Caco-2 (cell line): Measurements from ENCODE around the gene PCDHGB1. TPM values are rescaled to one million over a fixed set of nuclear protein-coding genes. Genes with fewer than 3 reads are reported as not detected.
"Not testable (repeated sequence)": the region's sequence is repeated elsewhere in the genome, so short reads cannot be mapped to it uniquely, and the experiment has no call there.

ENCODE experiments used
- BruUV-seq: library from RNA; stranded (reverse); fragments of 400-500 nt; replicated peaks from 2 replicates; lab custom pipeline; 2021; lab: Mats Ljungman, UMichigan
- CTCF ChIA-PET: fragments of 300-600 bp; sonication (Branson Sonifier 250); formaldehyde crosslinking; loops from one replicate; lab custom pipeline; 2022; ENCODE audit warnings: antibody characterized with exemption; lab: Charles Lee
- POLR2A ChIA-PET: fragments of 300-600 bp; sonication (Branson Sonifier 250); formaldehyde crosslinking; loops from one replicate; lab custom pipeline; 2022; ENCODE audit warnings: antibody characterized with exemption; lab: Charles Lee
- DNase-seq, 2 experiments: peaks; one replicate each; pipeline versions ENCODE4 v3.0.0 to v3.0.0-alpha.2; 2020 to 2022
- H3K27me3 ChIP-seq: replicated peaks from 2 replicates; pipeline ENCODE4 v1.6.0; 2011; ENCODE audit warnings: low read length; ENCODE audit not compliant: control insufficient read depth, insufficient read depth
- H3K36me3 ChIP-seq: 2 replicates; pipeline ENCODE4 v1.5.1; 2011; ENCODE audit warnings: low read length; ENCODE audit not compliant: control insufficient read depth, insufficient read depth
- H3K4me1 ChIP-seq: fragments of 250-450 bp; sonication (Bioruptor Pico); 2 replicates; pipeline ENCODE4 v1.5.1; 2020; ENCODE audit warnings: mild to moderate bottlenecking
- H3K4me3 ChIP-seq: 2 replicates; pipeline ENCODE4 v1.5.1; 2011; ENCODE audit warnings: low read depth, mild to moderate bottlenecking, control low read depth, low read length
- H3K9me3 ChIP-seq: fragments of 250-450 bp; sonication (Bioruptor Pico); 2 replicates; pipeline ENCODE4 v1.5.1; 2020; ENCODE audit warnings: mild to moderate bottlenecking, moderate library complexity
- H3K27ac Mint-ChIP-seq: one replicate; pipeline ENCODE4 v1.8.0; 2022; ENCODE audit warnings: mixed read lengths; ENCODE audit not compliant: unreplicated experiment
- H3K27me3 Mint-ChIP-seq: one replicate; pipeline ENCODE4 v1.8.0; 2022; ENCODE audit warnings: mixed read lengths; ENCODE audit not compliant: insufficient read depth, unreplicated experiment
- H3K36me3 Mint-ChIP-seq: one replicate; pipeline ENCODE4 v1.8.0; 2022; ENCODE audit warnings: mild to moderate bottlenecking, mixed read lengths; ENCODE audit not compliant: insufficient read depth, unreplicated experiment
- H3K4me1 Mint-ChIP-seq: one replicate; pipeline ENCODE4 v1.8.0; 2022; ENCODE audit warnings: low read depth, mixed read lengths; ENCODE audit not compliant: unreplicated experiment
- H3K4me3 Mint-ChIP-seq: one replicate; pipeline ENCODE4 v1.8.0; 2022; ENCODE audit warnings: mild to moderate bottlenecking, moderate library complexity, mixed read lengths; ENCODE audit not compliant: unreplicated experiment
- H3K9me3 Mint-ChIP-seq: one replicate; pipeline ENCODE4 v1.8.0; 2022; ENCODE audit warnings: mixed read lengths; ENCODE audit not compliant: unreplicated experiment
- CTCF ChIP-seq, 2 experiments: fragments of 200-600 bp in 1 of 2; IDR thresholded peaks; 1 replicate in 1 of 2; 2 replicates in 1 of 2; pipeline versions ENCODE4 v1.5.1 to v1.8.0; 2011 to 2022; ENCODE audit warnings: antibody characterized with exemption in 1 of 2, control low read depth in 1 of 2, inconsistent platforms in 1 of 2, low read depth in 1 of 2, low read length in 1 of 2, mild to moderate bottlenecking in 1 of 2, moderate library complexity in 1 of 2; ENCODE audit not compliant: insufficient read depth in 1 of 2, severe bottlenecking in 1 of 2, unreplicated experiment in 1 of 2
- intact Hi-C: fragments of 100-400 bp; cut with micrococcal nuclease; formaldehyde crosslinking; loops from one replicate; pipeline ENCODE4 v1.10.0; 2022; ENCODE audit not compliant: unreplicated experiment
- total RNA-seq: library from RNA; stranded (reverse); gene quantifications from 2 replicates; pipeline ENCODE4 v1.2.3, GENCODE V29; 2022

The PCDHGB1 gene
- total RNA-seq, 1 experiment from 2014 or later: 0.66 TPM

DNA sequence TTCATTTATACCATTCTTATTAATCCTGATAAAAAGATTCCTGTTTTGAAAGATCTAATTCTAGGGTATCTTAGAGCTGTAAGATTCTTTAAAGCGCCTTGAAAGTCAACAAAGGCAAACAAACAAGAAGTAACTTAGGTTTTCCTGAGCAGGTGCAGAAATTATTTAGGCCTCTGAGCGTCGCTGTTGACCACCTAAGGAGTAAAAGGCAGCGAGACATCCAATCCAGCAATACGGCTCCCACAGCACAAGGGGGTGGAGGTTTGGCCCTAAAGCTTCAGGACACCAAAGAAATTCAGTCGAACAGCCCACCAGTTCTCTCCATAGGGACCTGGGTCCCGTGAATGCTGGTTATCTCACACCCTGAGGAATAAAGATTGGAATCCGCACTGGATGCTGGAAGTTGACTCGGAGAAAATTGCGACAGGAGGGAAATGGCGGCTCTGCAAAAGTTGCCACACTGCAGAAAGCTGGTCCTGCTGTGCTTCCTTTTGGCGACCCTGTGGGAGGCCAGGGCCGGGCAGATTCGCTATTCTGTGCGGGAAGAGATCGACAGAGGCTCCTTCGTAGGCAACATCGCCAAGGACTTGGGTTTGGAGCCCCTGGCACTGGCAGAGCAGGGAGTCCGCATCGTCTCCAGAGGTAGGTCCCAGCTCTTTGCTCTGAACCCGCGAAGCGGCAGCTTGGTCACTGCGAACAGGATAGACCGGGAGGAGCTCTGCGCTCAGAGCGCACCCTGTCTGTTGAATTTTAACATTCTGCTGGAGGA, 11.2 kb upstream of the PCDHGB1 start, which contains the start of gene PCDHGA2:
Gene PCDHGA2, plus strand, starts transcription at position 223 of the 769 bp plus-strand sequence.
- no TSS peak for BruUV-seq
- Mint-ChIP-seq H3K27me3 (no peaks in the 10 kb centered on the region), H3K4me3 (no peak within 1 kb of the TSS), H3K27ac (no peak within 1 kb of the TSS), H3K9me3 (peaks cover 24% of the 10 kb centered on the region), H3K36me3 (no peaks in the 10 kb centered on the region), H3K4me1 (no peaks in the 10 kb centered on the region)
- Histone ChIP-seq H3K9me3 (peaks cover 3% of the 10 kb centered on the region; the same call in 1 of the 2 replicates), H3K27me3 (no peaks in the 10 kb centered on the region), H3K36me3 (no peaks in the 10 kb centered on the region), H3K4me1 (no peaks in the 10 kb centered on the region), H3K4me3 (no peak within 1 kb of the TSS)
- POLR2A ChIA-PET: no interaction called here
- intact Hi-C loops: no loop called here
- TF ChIP-seq CTCF (IDR thresholded peaks at IDR 0.05; ENCODE audit: insufficient read depth in 1 of 2, low read depth in 1 of 2, low read length in 1 of 2, severe bottlenecking in 1 of 2, unreplicated experiment in 1 of 2): peak in 1 of 2 experiments; percentile 13
- CTCF ChIA-PET: interaction anchor here (0.8 kb wide), 1 partner anchor 11 kb away, joined by 3 read pairs; the partner anchor contains the start of gene PCDHGB1
- DNase-seq: no peak

GRCh38 chr5:141340781-141341354, 9.0 kb upstream of the PCDHGB1 start:
- H3K4me1 Mint-ChIP-seq, H3K4me1 ChIP-seq, BruUV-seq, H3K27ac Mint-ChIP-seq, H3K4me3 ChIP-seq, intact Hi-C loops, H3K27me3 ChIP-seq, H3K4me3 Mint-ChIP-seq, CTCF ChIA-PET, POLR2A ChIA-PET, H3K36me3 Mint-ChIP-seq, H3K27me3 Mint-ChIP-seq, H3K36me3 ChIP-seq, H3K9me3 ChIP-seq, DNase-seq: not testable (repeated sequence)
- peaks cover 24% of the 10 kb centered on the region for H3K9me3 Mint-ChIP-seq

GRCh38 chr5:141342773-141343172, 7.1 kb upstream of the PCDHGB1 start:
- no peak overlapping the region for H3K27ac Mint-ChIP-seq
- no TSS peak for BruUV-seq
- CTCF ChIA-PET: no interaction called here
- no peaks in the 10 kb centered on the region; the same call in 1 of the 2 replicates for H3K9me3 ChIP-seq
- POLR2A ChIA-PET: no interaction called here
- H3K27me3 ChIP-seq: no peaks in the 10 kb centered on the region
- peaks cover 19% of the 10 kb centered on the region for H3K9me3 Mint-ChIP-seq
- TF ChIP-seq CTCF (IDR thresholded peaks at IDR 0.05; ENCODE audit: insufficient read depth in 1 of 2, low read depth in 1 of 2, low read length in 1 of 2, severe bottlenecking in 1 of 2, unreplicated experiment in 1 of 2): no peak
- H3K4me3 Mint-ChIP-seq: no peak overlapping the region
- no peaks in the 10 kb centered on the region for H3K27me3 Mint-ChIP-seq
- no peak for DNase-seq
- no peaks in the 10 kb centered on the region for H3K4me1 ChIP-seq
- intact Hi-C loops: no loop called here
- no peak overlapping the region for H3K4me3 ChIP-seq
- H3K36me3 Mint-ChIP-seq: no peaks in the 10 kb centered on the region
- H3K36me3 ChIP-seq: no peaks in the 10 kb centered on the region
- H3K4me1 Mint-ChIP-seq: no peaks in the 10 kb centered on the region
